ENCODE measurements around the gene IQCM.

The IQCM gene

GRCh38 chr4:149766135-149766534 lies 49.5 kb downstream of the IQCM start:
- no peaks in the 10 kb centered on the region for H3K79me2 ChIP-seq (ENCODE audit: insufficient read depth, low read length)
- H3K4me1 ChIP-seq (ENCODE audit: insufficient read depth, low read length, poor library complexity, severe bottlenecking) = no peaks in the 10 kb centered on the region
- no peaks in the 10 kb centered on the region for H3K9me2 ChIP-seq (replicated peaks; ENCODE audit: low read depth, low read length)
- no peak overlapping the region for H3K4me2 ChIP-seq (ENCODE audit: low read depth, low read length, poor library complexity, severe bottlenecking)
- H3K27me3 ChIP-seq (ENCODE audit: insufficient read depth, low read length, poor library complexity, severe bottlenecking) = no peaks in the 10 kb centered on the region
- no peak overlapping the region for H2AFZ ChIP-seq (ENCODE audit: low read length)
- no peak for TF ChIP-seq CTCF (conservative IDR thresholded peaks at IDR 0.05; ENCODE audit: low read length)
- TF ChIP-seq EZH2phosphoT487 (IDR thresholded peaks at IDR 0.05; ENCODE audit: borderline replicate concordance) = no peak
- no peaks in the 10 kb centered on the region for H3F3A ChIP-seq (ENCODE audit: low read depth)
- H4K20me1 ChIP-seq (ENCODE audit: insufficient read depth, low read length, poor library complexity, severe bottlenecking) = no peaks in the 10 kb centered on the region
- H3K9me3 ChIP-seq (ENCODE audit: insufficient read depth, low read depth, low read length) = no peaks in the 10 kb centered on the region
- H3K36me3 ChIP-seq (ENCODE audit: insufficient read depth, low read length) = no peaks in the 10 kb centered on the region
- no peak overlapping the region for H3K4me3 ChIP-seq (ENCODE audit: low read length, poor library complexity, severe bottlenecking)
- no peak overlapping the region for H3K9ac ChIP-seq (ENCODE audit: low read depth, low read length, poor library complexity, severe bottlenecking)

- Histone ChIP-seq H3K79me2 (ENCODE audit: insufficient read depth, low read length) (no peaks in the 10 kb centered on the region), H3K27me3 (ENCODE audit: insufficient read depth, low read length, poor library complexity, severe bottlenecking) (no peaks in the 10 kb centered on the region), H3K4me3 (ENCODE audit: low read length, poor library complexity, severe bottlenecking) (no peak overlapping the region), H3K9ac (ENCODE audit: low read depth, low read length, poor library complexity, severe bottlenecking) (no peak overlapping the region), H3K4me1 (ENCODE audit: insufficient read depth, low read length, poor library complexity, severe bottlenecking) (no peaks in the 10 kb centered on the region), H3K9me3 (ENCODE audit: insufficient read depth, low read depth, low read length) (no peaks in the 10 kb centered on the region), H3F3A (ENCODE audit: low read depth) (no peaks in the 10 kb centered on the region), H4K20me1 (ENCODE audit: insufficient read depth, low read length, poor library complexity, severe bottlenecking) (no peaks in the 10 kb centered on the region), H3K4me2 (ENCODE audit: low read depth, low read length, poor library complexity, severe bottlenecking) (no peak overlapping the region), H2AFZ (ENCODE audit: low read length) (no peak overlapping the region), H3K36me3 (ENCODE audit: insufficient read depth, low read length) (no peaks in the 10 kb centered on the region), H3K9me2 (replicated peaks; ENCODE audit: low read depth, low read length) (no peaks in the 10 kb centered on the region)
- TF ChIP-seq EZH2phosphoT487 (IDR thresholded peaks at IDR 0.05; ENCODE audit: borderline replicate concordance) (no peak), CTCF (conservative IDR thresholded peaks at IDR 0.05; ENCODE audit: low read length) (no peak)
Observed at GRCh38 chr4:149765630-149766029, 50.0 kb downstream of the IQCM start.

GRCh38 chr4:149755969-149756368 lies 59.7 kb downstream of the IQCM start:
- Histone ChIP-seq H3K9me2 (replicated peaks; ENCODE audit: low read depth, low read length) (no peaks in the 10 kb centered on the region), H3K79me2 (ENCODE audit: insufficient read depth, low read length) (no peaks in the 10 kb centered on the region), H3K9ac (ENCODE audit: low read depth, low read length, poor library complexity, severe bottlenecking) (no peak overlapping the region), H2AFZ (ENCODE audit: low read length) (no peak overlapping the region), H3F3A (ENCODE audit: low read depth) (no peaks in the 10 kb centered on the region), H3K4me1 (ENCODE audit: insufficient read depth, low read length, poor library complexity, severe bottlenecking) (no peaks in the 10 kb centered on the region), H3K4me3 (ENCODE audit: low read length, poor library complexity, severe bottlenecking) (no peak overlapping the region), H4K20me1 (ENCODE audit: insufficient read depth, low read length, poor library complexity, severe bottlenecking) (no peaks in the 10 kb centered on the region), H3K36me3 (ENCODE audit: insufficient read depth, low read length) (no peaks in the 10 kb centered on the region), H3K4me2 (ENCODE audit: low read depth, low read length, poor library complexity, severe bottlenecking) (no peak overlapping the region), H3K27me3 (ENCODE audit: insufficient read depth, low read length, poor library complexity, severe bottlenecking) (no peaks in the 10 kb centered on the region), H3K9me3 (ENCODE audit: insufficient read depth, low read depth, low read length) (no peaks in the 10 kb centered on the region)
- no peak for TF ChIP-seq CTCF (conservative IDR thresholded peaks at IDR 0.05; ENCODE audit: low read length)
- TF ChIP-seq EZH2phosphoT487 (IDR thresholded peaks at IDR 0.05; ENCODE audit: borderline replicate concordance) = no peak

Measured in Loucy (cell line).